Natural killer cell (primary cell): ENCODE measurements around the gene TMEM168. TPM values are rescaled to one million over a fixed set of nuclear protein-coding genes. Genes with fewer than 3 reads are reported as not detected.

Source experiments
- ATAC-seq, 3 donors: fragments of 150-1000 bp in 2 of 3; fragments of 200-7000 bp in 1 of 3; cut with Tn5 transposase; 1 replicate in 1 of 3; 2 replicates in 2 of 3; pipeline ENCODE4 v1.10.0; 2021; ENCODE audit warnings: mild to moderate bottlenecking in 2 of 3, moderate library complexity in 2 of 3
- DNase-seq, 2 donors: peaks; one replicate each; pipeline versions ENCODE4 v3.0.0 to v3.0.0-alpha.2; 2013 to 2021; ENCODE audit warnings: mixed read lengths in 1 of 2
- H3K27ac ChIP-seq: one replicate; pipeline ENCODE4 v1.5.1; 2013; ENCODE audit warnings: mild to moderate bottlenecking, low read length
- H3K27me3 ChIP-seq: one replicate; pipeline ENCODE4 v1.6.1; 2013; ENCODE audit warnings: low read length; ENCODE audit not compliant: control insufficient read depth, insufficient read depth
- H3K36me3 ChIP-seq: one replicate; pipeline ENCODE4 v1.6.1; 2013; ENCODE audit warnings: low read length; ENCODE audit not compliant: control insufficient read depth, insufficient read depth
- H3K4me1 ChIP-seq: one replicate; pipeline ENCODE4 v1.6.1; 2013; ENCODE audit warnings: low read length; ENCODE audit not compliant: control insufficient read depth, insufficient read depth
- H3K4me3 ChIP-seq: one replicate; pipeline ENCODE4 v1.5.1; 2013; ENCODE audit warnings: low read length
- H3K9me3 ChIP-seq: one replicate; pipeline ENCODE4 v1.6.1; 2013; ENCODE audit warnings: low read length; ENCODE audit not compliant: control insufficient read depth, insufficient read depth
- H3K27ac Mint-ChIP-seq, 2 donors: one replicate each; pipeline ENCODE4 v1.8.0; 2022; ENCODE audit warnings: mild to moderate bottlenecking in 2 of 2, mixed read lengths in 2 of 2, moderate library complexity in 1 of 2
- H3K27me3 Mint-ChIP-seq, 2 donors: one replicate each; pipeline ENCODE4 v1.8.0; 2022; ENCODE audit warnings: low read depth in 2 of 2, mixed read lengths in 2 of 2
- H3K36me3 Mint-ChIP-seq: one replicate; pipeline ENCODE4 v1.8.0; 2022; ENCODE audit warnings: mixed read lengths
- H3K4me1 Mint-ChIP-seq, 2 donors: one replicate each; pipeline ENCODE4 v1.8.0; 2022; ENCODE audit warnings: mixed read lengths in 2 of 2
- H3K4me3 Mint-ChIP-seq: one replicate; pipeline ENCODE4 v1.8.0; 2022; ENCODE audit warnings: mild to moderate bottlenecking, moderate library complexity, mixed read lengths
- H3K9me3 Mint-ChIP-seq, 2 donors: one replicate each; pipeline ENCODE4 v1.8.0; 2022; ENCODE audit warnings: mixed read lengths in 2 of 2
- WGBS: methylation state at CpG from one replicate; pipeline ENCODE4 v1.1.7; 2013; ENCODE audit warnings: missing lambda C conversion rate; ENCODE audit not compliant: insufficient coverage; 5-methylcytosine and 5-hydroxymethylcytosine counted together
- intact Hi-C: fragments of 100-400 bp; cut with micrococcal nuclease; formaldehyde crosslinking; loops from one replicate; pipeline ENCODE4 v1.14.2; 2022
- total RNA-seq, 4 donors: library from RNA; stranded (reverse); fragments of 120-200 nt in 1 of 4; gene quantifications; one replicate each; pipeline versions ENCODE4 v1.2.3 to v1.2.4, GENCODE V29; 2013 to 2022
- TF ChIP-seq, protein P1 (sequence below): fragments of 200-600 bp; IDR thresholded peaks from one replicate; pipeline ENCODE4 v1.8.0; 2022; ENCODE audit warnings: antibody characterized with exemption

Gene TMEM168
- total RNA-seq, 3 donors from 2014 or later (not counting 1 experiment from before 2014, with no cell fraction given), result 18.2 to 21.0 (median 20.0) TPM

DNA sequence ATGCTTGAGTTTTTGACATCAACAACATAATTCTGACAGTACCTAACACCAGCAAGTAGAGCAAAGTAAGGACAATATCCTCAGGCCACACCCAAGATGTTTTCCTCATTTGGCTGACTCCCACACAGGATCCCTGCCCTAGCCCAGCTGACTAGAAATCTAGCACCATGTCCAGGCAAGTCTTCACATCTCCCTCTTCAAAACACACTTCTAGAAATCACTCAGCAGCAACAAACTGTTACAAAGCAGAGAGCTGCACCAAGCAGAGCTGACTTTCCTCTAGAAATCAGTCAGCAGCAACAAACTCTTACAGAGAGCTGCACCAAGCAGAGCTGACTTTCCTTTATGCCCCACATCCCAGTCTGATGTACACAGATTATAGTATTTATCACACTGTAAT is 7.7 kb downstream of the TMEM168 start:
- Histone ChIP-seq H3K4me3 (no peak overlapping the region), H3K27me3 (no peaks in the 10 kb centered on the region), H3K27ac (no peak overlapping the region), H3K9me3 (no peaks in the 10 kb centered on the region), H3K4me1 (no peaks in the 10 kb centered on the region), H3K36me3 (peaks cover 25% of the 10 kb centered on the region)
- H3K27me3 Mint-ChIP-seq, result no peaks in the 10 kb centered on the region
- TF ChIP-seq, protein P1, sequence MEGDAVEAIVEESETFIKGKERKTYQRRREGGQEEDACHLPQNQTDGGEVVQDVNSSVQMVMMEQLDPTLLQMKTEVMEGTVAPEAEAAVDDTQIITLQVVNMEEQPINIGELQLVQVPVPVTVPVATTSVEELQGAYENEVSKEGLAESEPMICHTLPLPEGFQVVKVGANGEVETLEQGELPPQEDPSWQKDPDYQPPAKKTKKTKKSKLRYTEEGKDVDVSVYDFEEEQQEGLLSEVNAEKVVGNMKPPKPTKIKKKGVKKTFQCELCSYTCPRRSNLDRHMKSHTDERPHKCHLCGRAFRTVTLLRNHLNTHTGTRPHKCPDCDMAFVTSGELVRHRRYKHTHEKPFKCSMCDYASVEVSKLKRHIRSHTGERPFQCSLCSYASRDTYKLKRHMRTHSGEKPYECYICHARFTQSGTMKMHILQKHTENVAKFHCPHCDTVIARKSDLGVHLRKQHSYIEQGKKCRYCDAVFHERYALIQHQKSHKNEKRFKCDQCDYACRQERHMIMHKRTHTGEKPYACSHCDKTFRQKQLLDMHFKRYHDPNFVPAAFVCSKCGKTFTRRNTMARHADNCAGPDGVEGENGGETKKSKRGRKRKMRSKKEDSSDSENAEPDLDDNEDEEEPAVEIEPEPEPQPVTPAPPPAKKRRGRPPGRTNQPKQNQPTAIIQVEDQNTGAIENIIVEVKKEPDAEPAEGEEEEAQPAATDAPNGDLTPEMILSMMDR, result no peak
- DNase-seq (no peak), ATAC-seq (no peak)
- no peak overlapping the region for H3K4me3 Mint-ChIP-seq
- H3K4me1 Mint-ChIP-seq, result peaks cover 33 to 42% of the 10 kb centered on the region in 2 donors
- peaks cover 16% of the 10 kb centered on the region for H3K36me3 Mint-ChIP-seq
- no peaks in the 10 kb centered on the region for H3K9me3 Mint-ChIP-seq
- intact Hi-C loops, result no loop called here
- H3K27ac Mint-ChIP-seq, result peak overlapping the region in 1 of 2 donors; percentile 14

GRCh38 chr7:112781558-112781957 is 8.6 kb downstream of the TMEM168 start:
- no peak overlapping the region for H3K27ac Mint-ChIP-seq
- intact Hi-C loops, result no loop called here
- no peaks in the 10 kb centered on the region for H3K9me3 Mint-ChIP-seq
- no peak overlapping the region for H3K4me3 Mint-ChIP-seq
- Histone ChIP-seq H3K4me1 (no peaks in the 10 kb centered on the region), H3K9me3 (no peaks in the 10 kb centered on the region), H3K36me3 (peaks cover 25% of the 10 kb centered on the region), H3K4me3 (no peak overlapping the region), H3K27me3 (no peaks in the 10 kb centered on the region), H3K27ac (no peak overlapping the region)
- peaks cover 26 to 37% of the 10 kb centered on the region in 2 donors for H3K4me1 Mint-ChIP-seq
- no peak for DNase-seq
- no CpG with 5 or more reads among the region's 3 CpGs for WGBS
- TF ChIP-seq, protein P1, result no peak
- no peak for ATAC-seq
- peaks cover 16% of the 10 kb centered on the region for H3K36me3 Mint-ChIP-seq
- H3K27me3 Mint-ChIP-seq, result no peaks in the 10 kb centered on the region

DNA sequence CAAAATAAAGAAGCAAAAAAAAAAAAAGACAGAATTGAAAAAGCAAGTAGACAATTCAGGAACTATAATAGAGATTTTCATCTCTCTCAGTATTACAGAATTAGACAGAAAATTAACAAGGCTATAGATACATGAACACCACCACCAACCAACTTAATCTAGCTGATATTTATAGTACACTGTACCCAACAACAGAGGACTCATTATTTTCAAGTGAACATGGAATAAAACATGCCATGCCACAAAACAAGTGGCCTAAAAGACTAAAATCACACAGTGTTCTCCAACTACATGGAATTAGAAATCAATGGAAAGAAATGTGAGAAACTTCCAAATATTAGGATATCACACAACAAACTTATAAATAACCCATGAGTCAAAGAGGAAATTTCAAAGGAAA is 9.1 kb downstream of the TMEM168 start:
- intact Hi-C loops, result no loop called here
- Mint-ChIP-seq H3K4me3 (no peak overlapping the region), H3K36me3 (peaks cover 16% of the 10 kb centered on the region), H3K4me1 (peaks cover 24 to 35% of the 10 kb centered on the region in 2 donors), H3K27ac (no peak overlapping the region), H3K9me3 (no peaks in the 10 kb centered on the region), H3K27me3 (no peaks in the 10 kb centered on the region)
- TF ChIP-seq, protein P1, result no peak
- no peaks in the 10 kb centered on the region for H3K4me1 ChIP-seq
- H3K4me3 ChIP-seq, result no peak overlapping the region
- no peaks in the 10 kb centered on the region for H3K9me3 ChIP-seq
- no peak for ATAC-seq
- no peak overlapping the region for H3K27ac ChIP-seq
- H3K27me3 ChIP-seq, result no peaks in the 10 kb centered on the region
- DNase-seq, result no peak
- peaks cover 25% of the 10 kb centered on the region for H3K36me3 ChIP-seq

DNA sequence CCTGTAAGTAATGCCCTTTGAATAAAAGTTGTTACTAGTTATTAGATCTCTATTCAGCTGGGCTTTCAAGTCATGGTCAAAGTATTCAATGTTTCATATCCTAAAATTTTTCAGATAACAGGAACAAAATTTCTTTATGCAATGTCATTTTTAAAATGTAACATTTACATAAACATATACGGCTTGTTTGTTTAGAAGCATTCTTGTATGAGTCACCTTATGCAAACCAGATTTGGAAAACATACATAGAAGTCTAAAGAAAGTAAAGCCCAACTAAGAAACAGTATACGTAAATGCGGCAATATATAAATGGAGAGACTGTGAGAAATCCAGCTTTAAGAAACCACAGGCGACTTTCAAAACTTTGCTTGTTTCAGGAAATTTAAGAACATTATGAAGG is 10.5 kb downstream of the TMEM168 start:
- 95% methylated on average over 3 of the region's 4 CpGs for WGBS
- H3K9me3 Mint-ChIP-seq, result no peaks in the 10 kb centered on the region
- H3K27me3 Mint-ChIP-seq, result no peaks in the 10 kb centered on the region
- H3K27ac Mint-ChIP-seq, result no peak overlapping the region
- ATAC-seq (no peak), DNase-seq (no peak)
- Histone ChIP-seq H3K36me3 (peaks cover 24% of the 10 kb centered on the region), H3K4me3 (no peak overlapping the region), H3K27me3 (no peaks in the 10 kb centered on the region), H3K27ac (no peak overlapping the region), H3K9me3 (no peaks in the 10 kb centered on the region), H3K4me1 (no peaks in the 10 kb centered on the region)
- TF ChIP-seq, protein P1, result no peak
- H3K36me3 Mint-ChIP-seq, result peaks cover 16% of the 10 kb centered on the region
- H3K4me3 Mint-ChIP-seq, result no peak overlapping the region
- peaks cover 24 to 35% of the 10 kb centered on the region in 2 donors for H3K4me1 Mint-ChIP-seq
- intact Hi-C loops, result no loop called here
